Measurements from ENCODE around the gene RAB11B. TPM values are rescaled to one million over a fixed set of nuclear protein-coding genes. Genes with fewer than 3 reads are reported as not detected.
"Not testable (repeated sequence)": the region's sequence is repeated elsewhere in the genome, so short reads cannot be mapped to it uniquely, and the experiment has no call there.

The RAB11B gene
- total RNA-seq, 1 experiment from 2014 or later, result 91.3 TPM

GRCh38 chr19:8371011-8371804 lies 19.0 kb upstream of the RAB11B start:
- no peaks in the 10 kb centered on the region for H3K4me1 Mint-ChIP-seq (ENCODE audit: low read depth, unreplicated experiment)
- TF ChIP-seq CTCF (IDR thresholded peaks at IDR 0.05; ENCODE audit: insufficient read depth in 1 of 2, low read depth in 1 of 2, low read length in 1 of 2, severe bottlenecking in 1 of 2, unreplicated experiment in 1 of 2), result no peak
- peaks cover 14% of the 10 kb centered on the region for H3K36me3 Mint-ChIP-seq (ENCODE audit: insufficient read depth, unreplicated experiment)
- H3K27me3 Mint-ChIP-seq (ENCODE audit: insufficient read depth, unreplicated experiment), result no peaks in the 10 kb centered on the region
- Histone ChIP-seq H3K36me3 (ENCODE audit: control insufficient read depth, insufficient read depth, low read length) (no peaks in the 10 kb centered on the region), H3K4me3 (ENCODE audit: low read depth, low read length) (no peak overlapping the region), H3K4me1 (peaks cover 9% of the 10 kb centered on the region), H3K27me3 (replicated peaks; ENCODE audit: control insufficient read depth, insufficient read depth, low read length) (no peaks in the 10 kb centered on the region), H3K9me3 (no peaks in the 10 kb centered on the region)
- no peak overlapping the region for H3K4me3 Mint-ChIP-seq (ENCODE audit: unreplicated experiment)
- no TSS peak for BruUV-seq (replicated peaks)
- DNase-seq, result no peak
- no peak overlapping the region for H3K27ac Mint-ChIP-seq (ENCODE audit: unreplicated experiment)
- intact Hi-C loops (cut with micrococcal nuclease; ENCODE audit: unreplicated experiment), result no loop called here
- CTCF ChIA-PET, result interaction anchor here (1.6 kb wide), 1 partner anchor 23 kb away, joined by 3 read pairs; no protein-coding TSS in a partner anchor
- POLR2A ChIA-PET, result no interaction called here
- H3K9me3 Mint-ChIP-seq (ENCODE audit: unreplicated experiment), result no peaks in the 10 kb centered on the region

- no TSS peak for BruUV-seq (replicated peaks)
- Mint-ChIP-seq H3K4me3 (ENCODE audit: unreplicated experiment) (no peak overlapping the region), H3K4me1 (ENCODE audit: low read depth, unreplicated experiment) (no peaks in the 10 kb centered on the region), H3K36me3 (ENCODE audit: insufficient read depth, unreplicated experiment) (peaks cover 14% of the 10 kb centered on the region), H3K27me3 (ENCODE audit: insufficient read depth, unreplicated experiment) (no peaks in the 10 kb centered on the region), H3K9me3 (ENCODE audit: unreplicated experiment) (no peaks in the 10 kb centered on the region), H3K27ac (ENCODE audit: unreplicated experiment) (peak overlapping the region; percentile 64)
- no peak overlapping the region for H3K4me3 ChIP-seq (ENCODE audit: low read depth, low read length)
- H3K9me3 ChIP-seq, result no peaks in the 10 kb centered on the region
- H3K27me3 ChIP-seq (replicated peaks; ENCODE audit: control insufficient read depth, insufficient read depth, low read length), result no peaks in the 10 kb centered on the region
- H3K36me3 ChIP-seq (ENCODE audit: control insufficient read depth, insufficient read depth, low read length), result no peaks in the 10 kb centered on the region
- H3K4me1 ChIP-seq, result peaks cover 9% of the 10 kb centered on the region
- ChIA-PET POLR2A (no interaction called here), CTCF (interaction anchor here (0.5 kb wide), 1 partner anchor 16 kb away, joined by 3 read pairs; the partner anchor contains the start of gene RAB11B)
- no peak for TF ChIP-seq CTCF (IDR thresholded peaks at IDR 0.05; ENCODE audit: insufficient read depth in 1 of 2, low read depth in 1 of 2, low read length in 1 of 2, severe bottlenecking in 1 of 2, unreplicated experiment in 1 of 2)
- intact Hi-C loops (cut with micrococcal nuclease; ENCODE audit: unreplicated experiment), result no loop called here
- DNase-seq, result peak; percentile 55 to 63
These were observed 16.0 kb upstream of the RAB11B start for GRCh38 chr19:8373867-8374813.

- POLR2A ChIA-PET, result interaction anchor here (0.6 to 0.7 kb wide), 2 partner anchors 13 kb away, joined by 3 to 6 read pairs; no protein-coding TSS in a partner anchor
- H3K27ac Mint-ChIP-seq (ENCODE audit: unreplicated experiment); DNase-seq; H3K4me3 Mint-ChIP-seq (ENCODE audit: unreplicated experiment); H3K9me3 Mint-ChIP-seq (ENCODE audit: unreplicated experiment); H3K4me3 ChIP-seq (ENCODE audit: low read depth, low read length); H3K9me3 ChIP-seq; BruUV-seq (replicated peaks); H3K4me1 ChIP-seq; H3K27me3 Mint-ChIP-seq (ENCODE audit: insufficient read depth, unreplicated experiment); intact Hi-C loops (cut with micrococcal nuclease; ENCODE audit: unreplicated experiment); H3K27me3 ChIP-seq (replicated peaks; ENCODE audit: control insufficient read depth, insufficient read depth, low read length); H3K4me1 Mint-ChIP-seq (ENCODE audit: low read depth, unreplicated experiment); H3K36me3 ChIP-seq (ENCODE audit: control insufficient read depth, insufficient read depth, low read length): not testable (repeated sequence)
- CTCF ChIA-PET, result interaction anchor here (1.2 kb wide), 1 partner anchor 28 kb away, joined by 5 read pairs; no protein-coding TSS in a partner anchor
- H3K36me3 Mint-ChIP-seq (ENCODE audit: insufficient read depth, unreplicated experiment), result peaks cover 19% of the 10 kb centered on the region
These were observed 14.4 kb upstream of the RAB11B start for GRCh38 chr19:8375766-8376165.

- H3K4me3 Mint-ChIP-seq (ENCODE audit: unreplicated experiment); intact Hi-C loops (cut with micrococcal nuclease; ENCODE audit: unreplicated experiment); BruUV-seq (replicated peaks); H3K27ac Mint-ChIP-seq (ENCODE audit: unreplicated experiment); H3K27me3 ChIP-seq (replicated peaks; ENCODE audit: control insufficient read depth, insufficient read depth, low read length); H3K9me3 ChIP-seq; H3K4me3 ChIP-seq (ENCODE audit: low read depth, low read length); H3K4me1 Mint-ChIP-seq (ENCODE audit: low read depth, unreplicated experiment); H3K4me1 ChIP-seq; H3K27me3 Mint-ChIP-seq (ENCODE audit: insufficient read depth, unreplicated experiment); H3K9me3 Mint-ChIP-seq (ENCODE audit: unreplicated experiment); DNase-seq; H3K36me3 ChIP-seq (ENCODE audit: control insufficient read depth, insufficient read depth, low read length): not testable (repeated sequence)
- POLR2A ChIA-PET, result interaction anchor here (0.6 to 0.7 kb wide), 2 partner anchors 12 to 13 kb away, joined by 3 to 6 read pairs; no protein-coding TSS in a partner anchor
- CTCF ChIA-PET, result interaction anchor here (1.2 kb wide), 1 partner anchor 29 kb away, joined by 5 read pairs; no protein-coding TSS in a partner anchor
- H3K36me3 Mint-ChIP-seq (ENCODE audit: insufficient read depth, unreplicated experiment), result peaks cover 19% of the 10 kb centered on the region
These were observed 13.7 kb upstream of the RAB11B start for GRCh38 chr19:8376373-8376974.
